ENCODE results near the gene RB1.
"Not testable (repeated sequence)": the region's sequence is repeated elsewhere in the genome, so short reads cannot be mapped to it uniquely, and the experiment has no call there.

RB1 gene

GRCh38 chr13:48299591-48299990 lies 4.0 kb upstream of the RB1 start:
- no peak for DNase-seq

DNA sequence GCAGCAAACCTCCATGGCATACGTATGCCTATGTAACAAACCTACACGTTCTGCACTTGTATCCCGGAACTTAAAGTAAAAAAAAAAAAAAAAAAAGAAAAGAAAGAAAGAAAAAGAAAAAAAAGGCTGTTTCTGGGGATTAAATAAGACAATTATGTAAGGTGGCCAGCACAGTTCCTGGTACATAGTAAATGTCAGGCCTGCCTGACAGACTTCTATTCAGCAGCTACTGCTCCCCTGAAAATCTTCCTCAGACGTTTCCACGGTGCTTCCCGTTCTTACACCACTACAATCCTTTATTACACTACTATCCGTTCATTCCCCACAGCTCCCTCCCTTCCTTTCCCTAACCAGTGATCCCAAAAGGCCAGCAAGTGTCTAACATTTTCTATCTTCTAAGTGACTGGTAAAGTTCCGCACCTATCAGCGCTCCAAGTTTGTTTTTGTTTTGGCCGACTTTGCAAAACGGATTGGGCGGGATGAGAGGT lies 636 bp upstream of the RB1 start:
- no peak for DNase-seq

DNA sequence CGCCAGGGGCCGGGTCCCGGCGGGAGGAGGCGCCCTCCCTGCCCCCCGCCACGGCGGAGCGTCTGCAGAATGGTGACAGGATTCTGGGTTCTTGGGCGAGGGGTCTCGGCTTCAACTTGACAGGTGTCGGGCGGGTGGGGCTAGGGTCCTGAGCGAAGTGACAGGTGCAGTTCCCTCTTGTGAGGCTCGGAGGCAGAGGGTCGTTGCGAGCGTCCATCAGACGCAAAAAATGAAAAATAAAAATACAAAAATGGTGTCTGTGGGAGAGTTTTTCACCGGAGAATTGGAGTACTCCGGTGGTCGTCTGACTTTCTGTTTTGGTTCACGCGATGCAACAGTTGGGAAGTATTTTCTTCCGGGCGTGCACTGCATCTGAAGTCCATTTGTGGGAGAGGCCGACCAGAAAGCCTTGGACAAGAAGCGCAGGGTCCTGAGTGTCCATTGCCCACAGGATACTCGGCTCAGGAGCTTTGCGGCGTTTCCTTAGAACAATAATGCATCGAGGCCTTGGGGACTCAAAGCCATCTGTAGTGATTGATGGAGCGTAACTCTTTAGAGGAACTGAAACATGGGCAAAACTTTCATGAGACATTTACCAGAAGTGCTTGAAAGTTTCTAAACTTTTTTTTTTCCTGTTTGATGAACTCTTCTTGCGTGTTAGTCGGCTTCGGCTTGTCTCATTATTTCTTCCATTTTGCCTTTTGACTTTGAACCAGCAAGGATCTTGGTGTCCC lies 759 bp downstream of the RB1 start:
- no peak for DNase-seq

GRCh38 chr13:48311223-48311622 lies 7.7 kb downstream of the RB1 start:
- no peak for DNase-seq

DNA sequence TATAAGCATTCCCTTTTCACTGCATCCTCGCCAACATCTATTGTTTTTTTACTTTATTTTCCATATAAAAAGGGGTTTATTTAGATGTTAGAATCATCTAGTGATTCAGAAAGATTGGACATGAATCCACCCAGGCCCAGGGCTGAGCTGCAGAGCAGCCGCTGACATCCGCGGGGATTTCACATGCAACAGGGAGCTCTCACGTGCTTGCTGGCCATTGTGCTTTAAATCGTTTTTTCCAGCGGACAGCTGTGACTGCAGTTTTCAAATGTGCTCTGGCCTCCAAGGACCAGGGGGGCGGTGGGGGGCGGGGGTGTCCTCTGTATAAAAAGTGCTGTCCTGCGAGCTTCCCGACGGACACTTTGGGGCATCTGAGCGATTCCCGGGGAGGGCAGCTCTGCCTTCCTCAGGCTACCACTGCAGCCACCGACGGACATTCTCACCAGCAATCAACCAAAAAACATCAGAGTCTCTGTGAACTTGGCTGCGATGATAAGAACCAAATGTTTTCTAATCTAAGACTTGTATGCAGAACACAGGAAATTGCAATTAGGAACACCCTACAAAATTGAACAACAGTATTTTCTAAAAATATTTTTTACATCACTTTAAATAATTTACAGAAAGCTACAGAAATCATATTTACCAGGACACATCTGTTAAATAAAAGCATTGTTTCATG lies 12.6 kb downstream of the RB1 start:
- DNase-seq = no peak

DNA sequence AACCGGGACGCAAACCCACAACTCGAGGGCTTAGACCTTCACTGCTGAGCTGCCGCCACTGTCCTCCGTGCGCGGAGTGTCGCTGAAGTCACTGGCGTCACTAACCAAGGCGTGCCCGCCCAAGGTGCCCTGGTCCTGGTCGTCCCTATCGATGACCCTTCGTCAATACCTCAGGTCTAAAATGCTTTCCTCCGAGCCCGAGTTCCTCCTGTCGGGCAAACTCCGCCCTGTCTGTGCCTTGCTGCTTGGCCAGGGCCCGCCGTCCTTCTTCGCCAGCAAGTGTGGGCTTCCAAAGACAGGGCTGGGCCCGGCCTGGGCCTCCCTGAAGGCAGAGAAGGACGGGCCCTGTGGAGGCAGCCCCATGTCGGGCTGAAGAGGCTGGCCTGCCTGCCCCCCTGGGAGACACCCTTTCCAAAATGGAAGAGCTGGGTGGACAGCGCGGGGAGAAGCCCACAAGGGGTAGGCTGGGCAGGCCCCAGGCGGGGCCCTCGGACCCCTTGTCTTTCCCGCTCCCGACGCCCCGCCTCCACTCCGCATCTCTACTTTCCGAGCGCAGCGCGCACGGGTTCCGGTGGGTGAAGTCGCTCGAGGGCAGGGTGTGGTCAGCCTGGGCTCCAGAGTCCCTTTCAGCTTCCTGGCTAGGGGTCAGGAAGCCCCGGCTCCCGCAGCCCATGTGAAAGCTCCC lies 13.4 kb downstream of the RB1 start:
- DNase-seq = no peak

DNA sequence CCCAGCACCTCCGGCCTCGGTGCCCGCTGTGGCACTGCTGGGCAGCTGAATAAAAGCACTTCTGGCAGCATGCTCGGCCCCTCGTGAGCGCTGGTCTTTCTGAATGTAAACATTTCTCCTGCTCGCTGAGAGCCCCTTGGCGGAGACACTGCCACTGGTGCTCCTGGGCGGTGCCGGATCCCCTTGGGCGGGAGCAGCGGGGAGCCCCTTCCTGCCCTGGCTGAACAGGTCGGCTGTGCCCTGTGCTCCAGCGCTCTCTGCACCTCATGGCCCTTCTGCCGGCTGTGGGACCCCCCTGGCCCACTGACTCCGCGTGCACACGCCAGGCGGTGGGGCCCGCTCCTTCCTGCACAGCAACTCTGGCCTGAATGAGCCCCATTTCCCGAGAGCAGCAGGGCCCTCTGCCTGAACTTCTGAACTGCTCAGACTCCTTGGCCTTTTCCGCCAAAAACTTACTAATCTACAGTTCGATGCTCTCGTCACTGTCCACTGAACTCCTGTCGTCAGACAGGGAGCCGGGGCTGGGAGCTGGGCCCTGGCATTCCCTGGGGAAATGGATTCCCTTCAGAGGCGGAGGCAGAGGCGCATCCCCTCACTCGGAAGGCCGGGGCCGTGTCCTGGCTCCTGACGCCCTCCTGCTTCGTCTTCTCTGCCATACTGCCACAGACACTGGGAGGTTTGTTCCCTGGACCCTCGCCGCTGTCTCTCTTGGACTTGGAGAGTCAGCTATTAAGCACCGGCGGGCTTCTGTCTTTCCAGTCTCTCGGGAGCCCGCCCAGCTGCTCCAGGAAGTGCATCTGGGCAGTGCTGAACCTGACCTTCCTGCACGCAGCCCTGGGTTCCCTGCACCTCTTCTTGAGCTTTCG lies 14.2 kb downstream of the RB1 start:
- DNase-seq = no peak

- no peak for DNase-seq
Observed at GRCh38 chr13:48318377-48318811, 14.8 kb downstream of the RB1 start.

DNA sequence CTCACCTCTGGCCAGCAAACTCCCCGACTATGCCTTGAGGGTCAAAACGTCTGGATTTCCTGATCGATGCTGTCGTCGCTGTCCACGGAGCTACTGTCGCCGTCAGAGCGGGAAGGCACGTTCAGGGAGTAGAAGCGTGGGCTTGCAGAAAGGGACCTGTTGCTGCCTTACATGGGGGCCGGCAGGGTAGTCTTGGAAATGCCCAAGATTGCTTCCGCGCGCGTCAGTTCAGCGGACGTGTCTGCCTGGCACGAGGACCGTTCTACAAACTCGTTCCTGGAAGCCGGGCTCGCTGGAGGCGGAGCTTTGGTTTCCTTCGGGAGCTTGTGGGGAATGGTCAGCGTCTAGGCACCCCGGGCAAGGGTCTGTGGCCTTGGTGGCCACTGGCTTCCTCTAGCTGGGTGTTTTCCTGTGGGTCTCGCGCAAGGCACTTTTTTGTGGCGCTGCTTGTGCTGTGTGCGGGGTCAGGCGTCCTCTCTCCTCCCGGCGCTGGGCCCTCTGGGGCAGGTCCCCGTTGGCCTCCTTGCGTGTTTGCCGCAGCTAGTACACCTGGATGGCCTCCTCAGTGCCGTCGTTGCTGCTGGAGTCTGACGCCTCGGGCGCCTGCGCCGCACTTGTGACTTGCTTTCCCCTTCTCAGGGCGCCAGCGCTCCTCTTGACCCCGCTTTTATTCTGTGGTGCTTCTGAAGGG lies 15.4 kb downstream of the RB1 start:
- DNase-seq = no peak

GRCh38 chr13:48319531-48320398 lies 16.2 kb downstream of the RB1 start:
- no peak for DNase-seq

DNA sequence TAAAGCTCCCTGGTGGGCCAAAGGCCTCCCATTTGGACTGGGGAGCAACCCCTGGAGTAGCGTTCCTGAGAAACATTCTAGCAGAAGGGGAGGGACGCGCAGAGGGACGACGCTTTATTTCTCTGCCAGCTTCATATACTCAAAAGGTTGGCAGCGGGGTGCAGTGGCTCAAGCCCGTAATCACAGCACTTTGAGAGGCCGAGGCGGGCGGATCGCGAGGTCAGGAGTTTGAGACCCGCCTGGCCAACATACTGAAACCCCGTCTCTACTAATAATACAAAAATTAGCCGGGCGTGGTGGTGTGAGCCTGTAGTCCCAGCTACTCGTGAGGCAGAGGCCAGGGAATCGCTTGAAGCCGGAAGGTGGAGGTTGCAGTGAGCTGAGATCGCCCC lies 16.8 kb downstream of the RB1 start:
- no peak for DNase-seq

- no peak for DNase-seq
Observed at GRCh38 chr13:48320891-48321510, 17.4 kb downstream of the RB1 start.

DNA sequence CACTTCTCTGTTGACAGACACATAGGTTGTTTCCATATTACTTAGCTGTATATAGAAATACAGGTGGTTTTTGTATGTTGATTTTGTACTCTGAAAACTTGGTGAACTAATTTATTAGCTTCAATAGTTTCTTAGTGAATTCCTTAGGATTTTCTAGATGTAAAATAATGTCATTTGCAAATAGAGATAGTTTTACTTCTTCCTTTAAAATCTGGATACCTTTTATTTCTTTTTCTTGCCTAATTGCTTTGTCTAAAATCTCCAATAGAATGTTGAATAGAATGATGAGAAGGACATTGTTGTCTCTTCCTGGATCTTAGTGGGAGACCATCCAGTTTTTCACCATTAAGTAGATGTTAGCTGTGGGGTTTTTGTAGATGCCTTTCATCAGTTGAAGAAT lies 18.7 kb downstream of the RB1 start:
- DNase-seq = no peak

- DNase-seq = no peak
Observed at GRCh38 chr13:48333976-48334375, 30.4 kb downstream of the RB1 start.

DNA sequence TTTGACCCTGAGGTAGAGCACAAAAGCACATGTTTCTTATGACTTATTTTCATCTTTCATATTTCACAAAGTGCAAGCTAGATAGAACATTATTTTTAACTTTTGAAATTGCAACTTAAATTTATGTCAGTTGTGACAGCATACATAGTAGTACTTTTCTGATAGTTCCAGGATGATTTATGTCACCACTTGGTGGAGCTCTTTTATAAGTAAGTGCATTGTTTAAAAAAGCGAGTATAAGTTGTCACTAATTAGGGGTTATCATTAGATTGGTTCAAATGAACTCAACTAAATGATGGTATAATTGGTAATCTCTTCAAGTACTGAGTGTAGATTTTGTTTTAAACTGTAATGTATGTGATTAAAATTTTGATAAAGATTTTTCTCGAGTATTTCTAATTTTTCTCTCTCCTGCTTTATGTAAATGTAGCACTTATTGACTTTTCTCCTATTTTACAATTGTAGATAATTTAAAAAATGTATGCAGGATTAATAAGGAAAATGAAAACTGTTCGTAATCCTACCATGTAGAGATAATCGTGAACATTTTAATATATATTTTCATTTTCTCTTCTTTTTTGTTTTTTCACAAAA lies 31.1 kb downstream of the RB1 start:
- DNase-seq = no peak

DNA sequence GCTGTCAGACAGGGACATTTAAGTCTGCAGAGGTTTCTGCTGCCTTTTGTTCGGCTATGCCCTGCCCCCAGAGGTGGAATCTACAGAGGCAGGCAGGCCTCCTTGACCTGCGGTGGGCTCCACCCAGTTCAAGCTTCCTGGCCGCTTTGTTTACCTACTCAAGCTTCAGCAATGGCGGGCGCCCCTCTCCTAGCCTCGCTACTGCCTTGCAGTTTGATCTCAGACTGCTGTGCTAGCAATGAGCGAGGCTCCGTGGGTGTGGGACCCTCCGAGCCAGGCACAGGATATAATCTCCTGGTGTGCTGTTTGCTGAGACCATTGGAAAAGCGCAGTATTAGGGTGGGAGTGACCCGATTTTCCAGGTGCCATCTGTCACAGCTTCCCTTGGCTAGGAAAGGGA lies 35.6 kb downstream of the RB1 start:
- DNase-seq = not testable (repeated sequence)

GRCh38 chr13:48344264-48344663 lies 40.7 kb downstream of the RB1 start:
- no peak for DNase-seq

DNA sequence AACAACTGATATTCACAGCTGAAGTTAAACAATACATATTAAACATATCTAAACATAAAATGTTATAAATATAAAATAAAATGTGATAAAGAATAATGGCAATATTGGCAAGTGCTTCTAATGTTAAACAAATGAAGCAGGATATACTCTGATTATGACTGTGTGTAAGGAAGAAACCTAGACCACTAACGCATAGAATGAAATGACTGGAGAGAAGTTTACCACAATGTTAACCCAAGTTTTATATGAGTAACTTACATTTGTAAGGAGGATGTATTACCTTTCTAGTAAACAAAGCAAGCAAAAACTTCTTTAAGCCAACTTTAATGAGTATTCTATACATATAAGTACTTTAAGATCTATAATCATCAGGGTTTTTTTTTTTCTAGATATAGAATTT lies 43.0 kb downstream of the RB1 start:
- DNase-seq = no peak

DNA sequence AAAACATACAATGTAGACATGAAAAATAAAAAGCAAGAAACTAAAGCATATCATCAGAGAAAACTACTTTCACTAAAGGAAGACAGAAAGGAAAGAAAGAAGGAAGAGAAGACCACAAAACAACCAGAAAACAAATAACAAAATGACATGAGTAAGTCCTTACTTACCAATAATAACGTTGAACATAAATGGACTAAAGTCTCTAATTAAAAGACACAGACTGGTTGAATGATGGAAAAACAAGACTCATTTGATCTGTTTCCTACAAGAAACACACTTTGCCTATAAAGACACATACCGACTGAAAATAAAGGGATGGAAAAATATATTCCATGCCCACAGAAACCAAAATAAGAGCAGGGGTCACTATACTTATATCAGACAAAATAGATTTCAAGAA lies 46.0 kb downstream of the RB1 start:
- no peak for DNase-seq

- no peak for DNase-seq
Observed at GRCh38 chr13:48353590-48353989, 50.0 kb downstream of the RB1 start.

All from NCI-H524 treated with DMSO at 0.1 percent for 48 hours (cell line).